Parathyroid adenoma (tissue), 2 donors: ENCODE measurements around the gene PNMA1.

Experiments used
- H2AFZ ChIP-seq: fragments of 300-600 bp; sonication (generic); one replicate; pipeline ENCODE4 v1.7.0; 2017; ENCODE audit warnings: antibody characterized with exemption, mild to moderate bottlenecking
- H3K27ac ChIP-seq: fragments of 300-600 bp; sonication (generic); one replicate; pipeline ENCODE4 v1.7.0; 2017
- H3K27me3 ChIP-seq: fragments of 300-600 bp; sonication (generic); one replicate; pipeline ENCODE4 v1.7.0; 2017; ENCODE audit warnings: low read length; ENCODE audit not compliant: control insufficient read depth, insufficient read depth
- H3K36me3 ChIP-seq: fragments of 300-600 bp; sonication (generic); one replicate; pipeline ENCODE4 v1.7.0; 2017; ENCODE audit warnings: low read length; ENCODE audit not compliant: control insufficient read depth, insufficient read depth
- H3K4me1 ChIP-seq: fragments of 300-600 bp; sonication (generic); one replicate; pipeline ENCODE4 v1.7.0; 2017; ENCODE audit warnings: control low read depth
- H3K4me2 ChIP-seq: fragments of 300-600 bp; sonication (generic); one replicate; pipeline ENCODE4 v1.7.0; 2017; ENCODE audit warnings: low read length
- H3K4me3 ChIP-seq: fragments of 300-600 bp; sonication (generic); one replicate; pipeline ENCODE4 v1.7.0; 2017; ENCODE audit warnings: low read depth, low read length
- H3K79me2 ChIP-seq: fragments of 300-600 bp; sonication (generic); one replicate; pipeline ENCODE4 v1.7.0; 2017; ENCODE audit warnings: control low read depth
- H3K9ac ChIP-seq: fragments of 300-600 bp; sonication (generic); one replicate; pipeline ENCODE4 v1.7.0; 2017; ENCODE audit warnings: mild to moderate bottlenecking
- H3K9me3 ChIP-seq: fragments of 300-600 bp; sonication (generic); one replicate; pipeline ENCODE4 v1.7.0; 2017; ENCODE audit warnings: low read length; ENCODE audit not compliant: control insufficient read depth
- TF ChIP-seq, protein P1 (sequence below): fragments of 300-600 bp; sonication (generic); IDR thresholded peaks from one replicate; pipeline ENCODE4 v1.7.0; 2017; ENCODE audit warnings: antibody characterized with exemption, mild to moderate bottlenecking
- donor health status: primary hyperparathyroidism.

PNMA1 gene

GRCh38 chr14:73736842-73737241 is 22.7 kb upstream of the PNMA1 start:
- Histone ChIP-seq H3K27ac (no peak overlapping the region), H3K27me3 (no peaks in the 10 kb centered on the region), H2AFZ (no peak overlapping the region), H3K9ac (no peak overlapping the region), H3K4me2 (no peak overlapping the region), H3K4me1 (peaks cover 21% of the 10 kb centered on the region), H3K4me3 (no peak overlapping the region), H3K9me3 (no peaks in the 10 kb centered on the region), H3K36me3 (no peaks in the 10 kb centered on the region), H3K79me2 (peaks cover 71% of the 10 kb centered on the region)
- TF ChIP-seq, protein P1, sequence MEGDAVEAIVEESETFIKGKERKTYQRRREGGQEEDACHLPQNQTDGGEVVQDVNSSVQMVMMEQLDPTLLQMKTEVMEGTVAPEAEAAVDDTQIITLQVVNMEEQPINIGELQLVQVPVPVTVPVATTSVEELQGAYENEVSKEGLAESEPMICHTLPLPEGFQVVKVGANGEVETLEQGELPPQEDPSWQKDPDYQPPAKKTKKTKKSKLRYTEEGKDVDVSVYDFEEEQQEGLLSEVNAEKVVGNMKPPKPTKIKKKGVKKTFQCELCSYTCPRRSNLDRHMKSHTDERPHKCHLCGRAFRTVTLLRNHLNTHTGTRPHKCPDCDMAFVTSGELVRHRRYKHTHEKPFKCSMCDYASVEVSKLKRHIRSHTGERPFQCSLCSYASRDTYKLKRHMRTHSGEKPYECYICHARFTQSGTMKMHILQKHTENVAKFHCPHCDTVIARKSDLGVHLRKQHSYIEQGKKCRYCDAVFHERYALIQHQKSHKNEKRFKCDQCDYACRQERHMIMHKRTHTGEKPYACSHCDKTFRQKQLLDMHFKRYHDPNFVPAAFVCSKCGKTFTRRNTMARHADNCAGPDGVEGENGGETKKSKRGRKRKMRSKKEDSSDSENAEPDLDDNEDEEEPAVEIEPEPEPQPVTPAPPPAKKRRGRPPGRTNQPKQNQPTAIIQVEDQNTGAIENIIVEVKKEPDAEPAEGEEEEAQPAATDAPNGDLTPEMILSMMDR, result no peak

DNA sequence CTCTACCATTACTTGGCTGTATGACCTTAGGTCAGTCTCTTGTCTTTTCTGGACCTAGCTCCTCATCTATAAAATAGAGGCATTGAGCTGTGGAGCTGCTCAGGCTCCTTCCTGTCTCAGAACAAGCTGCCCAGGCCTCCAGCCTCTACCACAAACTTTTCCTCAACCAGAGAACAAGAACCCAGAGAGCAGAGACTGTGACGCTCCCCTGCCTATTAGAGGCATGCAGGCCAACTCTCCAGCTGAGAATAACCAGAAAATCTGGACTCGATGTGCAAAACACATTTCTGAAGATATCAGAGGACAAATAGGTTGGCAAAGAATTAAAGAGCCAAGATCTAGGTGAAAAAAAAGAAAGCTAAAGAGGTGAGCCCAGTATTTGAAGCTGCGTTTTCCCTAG is 17.8 kb upstream of the PNMA1 start:
- no peak overlapping the region for H3K27ac ChIP-seq
- peaks cover 78% of the 10 kb centered on the region for H3K79me2 ChIP-seq
- H3K9ac ChIP-seq, result no peak overlapping the region
- no peaks in the 10 kb centered on the region for H3K36me3 ChIP-seq
- TF ChIP-seq, protein P1, result no peak
- H3K27me3 ChIP-seq, result no peaks in the 10 kb centered on the region
- H3K4me1 ChIP-seq, result peaks cover 8% of the 10 kb centered on the region
- H3K9me3 ChIP-seq, result no peaks in the 10 kb centered on the region
- H2AFZ ChIP-seq, result no peak overlapping the region
- no peak overlapping the region for H3K4me3 ChIP-seq
- H3K4me2 ChIP-seq, result no peak overlapping the region

- H3K4me1 ChIP-seq, result peaks cover 8% of the 10 kb centered on the region
- H3K4me3 ChIP-seq, result no peak overlapping the region
- no peaks in the 10 kb centered on the region for H3K27me3 ChIP-seq
- no peaks in the 10 kb centered on the region for H3K36me3 ChIP-seq
- H2AFZ ChIP-seq, result no peak overlapping the region
- H3K9me3 ChIP-seq, result no peaks in the 10 kb centered on the region
- TF ChIP-seq, protein P1, result peak; percentile 19
- peaks cover 81% of the 10 kb centered on the region for H3K79me2 ChIP-seq
- H3K27ac ChIP-seq, result no peak overlapping the region
- no peak overlapping the region for H3K4me2 ChIP-seq
- H3K9ac ChIP-seq, result no peak overlapping the region
Observed at GRCh38 chr14:73731111-73731510, 16.9 kb upstream of the PNMA1 start.

DNA sequence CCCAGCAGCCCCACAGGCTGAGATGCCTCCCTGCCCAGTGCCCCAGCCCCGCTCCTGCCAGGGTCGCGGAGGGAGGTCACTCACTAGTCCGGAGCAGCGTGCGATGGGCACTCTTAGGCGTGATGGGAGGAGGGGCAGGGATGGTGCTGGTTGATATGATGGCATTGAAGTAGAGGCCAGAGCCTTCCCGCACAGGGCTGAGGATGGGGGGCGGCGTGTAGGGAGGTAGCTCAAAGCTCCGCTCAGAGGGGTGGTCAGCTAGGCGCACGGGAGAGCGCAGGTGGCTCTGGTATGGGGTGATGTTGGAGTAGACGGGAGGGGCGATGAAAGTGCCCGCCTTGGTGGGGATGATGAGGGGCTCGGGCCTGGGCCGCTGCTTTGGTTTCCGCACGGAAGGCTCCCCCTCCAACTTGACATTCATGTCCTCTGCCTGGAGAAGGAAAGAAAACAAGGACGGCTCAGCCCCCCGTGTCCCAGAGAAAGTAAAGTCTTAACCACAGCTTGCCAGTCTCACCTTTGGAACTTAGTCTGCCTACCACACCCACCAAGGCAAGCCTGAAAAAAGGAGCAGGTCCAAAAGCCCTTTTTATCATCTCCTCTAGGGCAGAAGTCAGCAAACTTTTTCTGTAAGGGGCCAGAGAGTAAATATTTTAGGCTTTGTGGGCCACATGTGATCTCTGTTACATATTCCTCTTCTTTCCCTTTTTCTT is 15.5 kb upstream of the PNMA1 start:
- Histone ChIP-seq H3K9me3 (no peaks in the 10 kb centered on the region), H2AFZ (no peak overlapping the region), H3K27me3 (no peaks in the 10 kb centered on the region), H3K4me3 (no peak overlapping the region), H3K27ac (peak overlapping the region; percentile 8), H3K4me2 (no peak overlapping the region), H3K4me1 (peaks cover 11% of the 10 kb centered on the region), H3K9ac (no peak overlapping the region), H3K79me2 (peaks cover 83% of the 10 kb centered on the region), H3K36me3 (no peaks in the 10 kb centered on the region)
- TF ChIP-seq, protein P1, result no peak
